NB4 (cell line): ENCODE data around the gene YPEL5.

Experiments
- MAX ChIP-seq: IDR thresholded peaks from 2 replicates; pipeline ENCODE4 v1.6.1; 2011; ENCODE audit warnings: low read depth, low read length
- POLR2A ChIP-seq: IDR thresholded peaks from 2 replicates; pipeline ENCODE4 v1.6.1; 2011; ENCODE audit warnings: mild to moderate bottlenecking; ENCODE audit not compliant: insufficient read length; ENCODE audit errors: extremely low read depth

GRCh38 chr2:30139131-30139870 is 7.5 kb upstream of the YPEL5 start:
- no peak for TF ChIP-seq MAX
- no peak for TF ChIP-seq POLR2A
